IMR-90 (cell line): ENCODE measurements around the gene IL11.

ENCODE experiments used
- CEBPB ChIP-seq: IDR thresholded peaks from 2 replicates; pipeline ENCODE4 v1.6.1; 2012; ENCODE audit warnings: low read depth, low read length, improper control_type of control experiment
- NFE2L2 ChIP-seq: fragments of 150-350 bp; IDR thresholded peaks from 2 replicates; pipeline ENCODE4 v1.6.1; 2016; ENCODE audit warnings: low read depth, mild to moderate bottlenecking, low read length
- POLR2A ChIP-seq: IDR thresholded peaks from 2 replicates; pipeline ENCODE4 v1.6.1; 2012; ENCODE audit warnings: mild to moderate bottlenecking, low read depth, low read length
- RCOR1 ChIP-seq: IDR thresholded peaks from 2 replicates; pipeline ENCODE4 v1.6.1; 2012; ENCODE audit warnings: mild to moderate bottlenecking, low read length, improper control_type of control experiment; ENCODE audit not compliant: insufficient replicate concordance
- RFX5 ChIP-seq: IDR thresholded peaks from 2 replicates; pipeline ENCODE4 v1.8.0; 2012; ENCODE audit warnings: low read depth, mild to moderate bottlenecking, low read length, moderate library complexity
- TF ChIP-seq, protein P1 (sequence below): conservative IDR thresholded peaks from 2 replicates; pipeline ENCODE4 v1.5.1; 2012; ENCODE audit warnings: mild to moderate bottlenecking, low read depth, low read length, improper control_type of control experiment

GRCh38 chr19:55352040-55352439 lies 18.2 kb downstream of the IL11 start:
- TF ChIP-seq, protein P1, sequence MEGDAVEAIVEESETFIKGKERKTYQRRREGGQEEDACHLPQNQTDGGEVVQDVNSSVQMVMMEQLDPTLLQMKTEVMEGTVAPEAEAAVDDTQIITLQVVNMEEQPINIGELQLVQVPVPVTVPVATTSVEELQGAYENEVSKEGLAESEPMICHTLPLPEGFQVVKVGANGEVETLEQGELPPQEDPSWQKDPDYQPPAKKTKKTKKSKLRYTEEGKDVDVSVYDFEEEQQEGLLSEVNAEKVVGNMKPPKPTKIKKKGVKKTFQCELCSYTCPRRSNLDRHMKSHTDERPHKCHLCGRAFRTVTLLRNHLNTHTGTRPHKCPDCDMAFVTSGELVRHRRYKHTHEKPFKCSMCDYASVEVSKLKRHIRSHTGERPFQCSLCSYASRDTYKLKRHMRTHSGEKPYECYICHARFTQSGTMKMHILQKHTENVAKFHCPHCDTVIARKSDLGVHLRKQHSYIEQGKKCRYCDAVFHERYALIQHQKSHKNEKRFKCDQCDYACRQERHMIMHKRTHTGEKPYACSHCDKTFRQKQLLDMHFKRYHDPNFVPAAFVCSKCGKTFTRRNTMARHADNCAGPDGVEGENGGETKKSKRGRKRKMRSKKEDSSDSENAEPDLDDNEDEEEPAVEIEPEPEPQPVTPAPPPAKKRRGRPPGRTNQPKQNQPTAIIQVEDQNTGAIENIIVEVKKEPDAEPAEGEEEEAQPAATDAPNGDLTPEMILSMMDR = no peak
- TF ChIP-seq RCOR1 (no peak), RFX5 (no peak), CEBPB (no peak), POLR2A (no peak), NFE2L2 (no peak)
